GM23338 (cell line): Measurements from ENCODE around the gene IL18BP. TPM values are rescaled to one million over a fixed set of nuclear protein-coding genes. Genes with fewer than 3 reads are reported as not detected.

Source experiments
- ATAC-seq: fragments of 200-7000 bp; cut with Tn5 transposase; 3 replicates; pipeline ENCODE4 v1.9.1; 2020
- DNase-seq: peaks from one replicate; pipeline ENCODE4 v3.0.0-alpha.2; 2015; ENCODE audit warnings: low spot score
- H2AFZ ChIP-seq: fragments of 200-600 bp; sonication (generic); 2 replicates; pipeline ENCODE4 v1.8.0; 2016; ENCODE audit warnings: antibody characterized with exemption, mild to moderate bottlenecking, moderate library complexity
- H3F3A ChIP-seq: fragments of 200-600 bp; sonication (generic); replicated peaks from 2 replicates; pipeline ENCODE4 v1.8.0; 2017; ENCODE audit warnings: antibody characterized with exemption, mixed run types, low read depth
- H3K27ac ChIP-seq: fragments of 200-600 bp; sonication (generic); 2 replicates; pipeline ENCODE4 v1.6.1; 2016; ENCODE audit warnings: low read depth
- H3K27me3 ChIP-seq: fragments of 200-600 bp; sonication (generic); 2 replicates; pipeline ENCODE4 v1.8.0; 2016; ENCODE audit warnings: mild to moderate bottlenecking, mixed run types, moderate library complexity; ENCODE audit not compliant: insufficient read depth
- H3K36me3 ChIP-seq: fragments of 200-600 bp; sonication (generic); 2 replicates; pipeline ENCODE4 v1.8.0; 2016; ENCODE audit warnings: mild to moderate bottlenecking; ENCODE audit not compliant: insufficient read depth
- H3K4me1 ChIP-seq: fragments of 200-600 bp; sonication (generic); 2 replicates; pipeline ENCODE4 v1.8.0; 2016; ENCODE audit warnings: mild to moderate bottlenecking, moderate library complexity; ENCODE audit not compliant: insufficient read depth
- H3K4me2 ChIP-seq: fragments of 200-600 bp; sonication (generic); 2 replicates; pipeline ENCODE4 v1.7.1; 2017; ENCODE audit warnings: mixed run types
- H3K4me3 ChIP-seq: fragments of 200-600 bp; sonication (generic); 2 replicates; pipeline ENCODE4 v1.6.1; 2016; ENCODE audit warnings: mixed run types
- H3K79me2 ChIP-seq: fragments of 200-600 bp; sonication (generic); replicated peaks from 2 replicates; pipeline ENCODE4 v1.8.0; 2017; ENCODE audit warnings: mild to moderate bottlenecking; ENCODE audit not compliant: insufficient read depth
- H3K9me2 ChIP-seq: fragments of 200-600 bp; sonication (generic); 2 replicates; pipeline ENCODE4 v1.8.0; 2017; ENCODE audit not compliant: insufficient read depth
- H4K20me1 ChIP-seq: fragments of 200-600 bp; sonication (generic); replicated peaks from 2 replicates; pipeline ENCODE4 v1.8.0; 2017; ENCODE audit warnings: mild to moderate bottlenecking; ENCODE audit not compliant: insufficient read depth
- H3K27ac Mint-ChIP-seq: 2 replicates; pipeline ENCODE4 v1.8.0; 2020; ENCODE audit warnings: inconsistent platforms, mild to moderate bottlenecking, moderate library complexity, mixed read lengths
- H3K27me3 Mint-ChIP-seq: 3 replicates; pipeline ENCODE4 v1.8.0; 2022; ENCODE audit warnings: low read depth, mild to moderate bottlenecking, moderate library complexity, mixed read lengths, inconsistent platforms; ENCODE audit not compliant: insufficient read depth, poor library complexity
- H3K36me3 Mint-ChIP-seq: 3 replicates; pipeline ENCODE4 v1.8.0; 2021; ENCODE audit warnings: low read depth, mild to moderate bottlenecking, inconsistent platforms, moderate library complexity, mixed read lengths
- H3K4me1 Mint-ChIP-seq: 3 replicates; pipeline ENCODE4 v1.8.0; 2020; ENCODE audit warnings: mild to moderate bottlenecking, inconsistent platforms, mixed read lengths
- H3K4me3 Mint-ChIP-seq: 3 replicates; pipeline ENCODE4 v1.8.0; 2021; ENCODE audit warnings: moderate library complexity, mild to moderate bottlenecking, inconsistent platforms, mixed read lengths
- H3K9me3 Mint-ChIP-seq: 3 replicates; pipeline ENCODE4 v1.8.0; 2020; ENCODE audit warnings: moderate library complexity, mild to moderate bottlenecking, inconsistent platforms, mixed read lengths
- JUNB ChIP-seq: IDR thresholded peaks from one replicate; pipeline ENCODE4 v1.6.1; 2016; ENCODE audit warnings: antibody characterized with exemption; ENCODE audit not compliant: unreplicated experiment
- NANOG ChIP-seq: IDR thresholded peaks from 2 replicates; pipeline ENCODE4 v1.6.1; 2016; ENCODE audit warnings: antibody characterized with exemption, borderline replicate concordance
- POLR2AphosphoS5 ChIP-seq: IDR thresholded peaks from 2 replicates; pipeline ENCODE4 v1.6.1; 2016; ENCODE audit warnings: antibody characterized with exemption, low read depth
- REST ChIP-seq: IDR thresholded peaks from one replicate; pipeline ENCODE4 v1.6.1; 2018; ENCODE audit warnings: antibody characterized with exemption; ENCODE audit not compliant: unreplicated experiment
- ZNF114 ChIP-seq: fragments of 250-450 bp; sonication (Bioruptor Pico); IDR thresholded peaks from 2 replicates; pipeline ENCODE4 v1.5.0; 2020; ENCODE audit warnings: mild to moderate bottlenecking, moderate library complexity
- ZNF331 ChIP-seq: fragments of 250-450 bp; sonication (Bioruptor Pico); IDR thresholded peaks from 2 replicates; pipeline ENCODE4 v1.5.0; 2020; ENCODE audit warnings: low read depth, mild to moderate bottlenecking, moderate library complexity
- polyA plus RNA-seq: library from polyadenylated mRNA; unstranded; fragments of >200 nt; fragmentation: Nextera tagmentation; extraction: Ambion mirVana; gene quantifications from 2 replicates; pipeline ENCODE4 v1.2.1, GENCODE V29; 2016
- total RNA-seq: library from RNA; depleted of rRNA; stranded (reverse); fragments of >200 nt; shearing (Covaris generic); gene quantifications from 2 replicates; pipeline ENCODE4 v1.2.3, GENCODE V29; 2014

Gene IL18BP
- total and polyA plus RNA-seq, 2 experiments from 2014 or later: 3.8 to 11.2 TPM

- TF ChIP-seq REST (no peak), POLR2AphosphoS5 (no peak)
Measured at GRCh38 chr11:71963468-71963867, 35.2 kb upstream of the IL18BP start (continued).

GRCh38 chr11:71964641-71965040 lies 34.1 kb upstream of the IL18BP start:
- peaks cover 11% of the 10 kb centered on the region; the same call in 1 of the 2 replicates for H3K36me3 ChIP-seq
- no peak for TF ChIP-seq ZNF331 (CRISPR knock-in tag)
- TF ChIP-seq REST: no peak
- TF ChIP-seq ZNF114 (CRISPR knock-in tag): no peak
- H3K4me2 ChIP-seq: no peak overlapping the region
- no peaks in the 10 kb centered on the region for H3F3A ChIP-seq
- no peak overlapping the region for H3K4me3 Mint-ChIP-seq
- no peaks in the 10 kb centered on the region for H3K9me3 Mint-ChIP-seq
- no peak overlapping the region for H3K27ac Mint-ChIP-seq
- peaks cover 32% of the 10 kb centered on the region for H3K36me3 Mint-ChIP-seq
- no peak overlapping the region for H3K4me3 ChIP-seq
- ATAC-seq (no peak), DNase-seq (no peak)
- no peaks in the 10 kb centered on the region for H3K27me3 Mint-ChIP-seq
- H4K20me1 ChIP-seq: peaks cover 9% of the 10 kb centered on the region
- no peaks in the 10 kb centered on the region for H3K4me1 Mint-ChIP-seq
- no peaks in the 10 kb centered on the region for H3K9me2 ChIP-seq
- no peaks in the 10 kb centered on the region for H3K27me3 ChIP-seq
- H3K27ac ChIP-seq: no peak overlapping the region
- no peak overlapping the region for H2AFZ ChIP-seq
- H3K4me1 ChIP-seq: no peaks in the 10 kb centered on the region
- peaks cover 11% of the 10 kb centered on the region for H3K79me2 ChIP-seq

- Histone ChIP-seq H3K9me2 (no peaks in the 10 kb centered on the region), H3K79me2 (no peaks in the 10 kb centered on the region; the same call in 1 of the 2 replicates), H3K4me2 (no peak overlapping the region), H4K20me1 (peaks cover 29% of the 10 kb centered on the region), H3K27ac (no peak overlapping the region), H3K27me3 (no peaks in the 10 kb centered on the region), H3K36me3 (peaks cover 4% of the 10 kb centered on the region; the same call in 1 of the 2 replicates), H3K4me1 (no peaks in the 10 kb centered on the region), H3K4me3 (no peak overlapping the region), H3F3A (no peaks in the 10 kb centered on the region), H2AFZ (no peak overlapping the region)
- Mint-ChIP-seq H3K9me3 (no peaks in the 10 kb centered on the region), H3K27ac (no peak overlapping the region), H3K27me3 (peaks cover 2% of the 10 kb centered on the region), H3K4me1 (no peaks in the 10 kb centered on the region), H3K4me3 (no peak overlapping the region), H3K36me3 (peaks cover 12% of the 10 kb centered on the region; the same call in 2 of the 3 replicates)
- DNase-seq (no peak), ATAC-seq (no peak)
- TF ChIP-seq NANOG (no peak), JUNB (no peak)
Measured at GRCh38 chr11:71971680-71972079, 27.0 kb upstream of the IL18BP start.
